K562 (cell line): ENCODE data around the gene ACOX1. TPM values are rescaled to one million over a fixed set of nuclear protein-coding genes. Genes with fewer than 3 reads are reported as not detected.

ENCODE experiments used
- CBX1 ChIP-seq: sonication (generic); IDR thresholded peaks from 2 replicates; pipeline ENCODE4 v1.6.1; 2016; ENCODE audit warnings: antibody characterized with exemption, low read depth, mild to moderate bottlenecking
- FOXP1 ChIP-seq: sonication (generic); formaldehyde crosslinking; IDR thresholded peaks from 2 replicates; pipeline ENCODE4 v1.8.0; 2022; ENCODE audit warnings: mild to moderate bottlenecking, missing genetic modification reagents
- KAT8 ChIP-seq: fragments of 450-650 bp; IDR thresholded peaks from 2 replicates; pipeline ENCODE4 v1.6.1; 2016; ENCODE audit warnings: low read depth, mild to moderate bottlenecking
- NEUROD1 ChIP-seq: fragments of 150-350 bp; IDR thresholded peaks from 2 replicates; pipeline ENCODE4 v1.6.1; 2014; ENCODE audit warnings: borderline replicate concordance, low read length, low read depth; ENCODE audit not compliant: partially characterized antibody
- PRMT5 ChIP-seq: sonication (generic); formaldehyde crosslinking; IDR thresholded peaks from 2 replicates; pipeline ENCODE4 v1.5.0; 2020; ENCODE audit warnings: missing genetic modification reagents
- PYGO2 ChIP-seq: fragments of 450-650 bp; IDR thresholded peaks from 2 replicates; pipeline ENCODE4 v1.6.1; 2016; ENCODE audit warnings: mild to moderate bottlenecking, missing genetic modification characterization, moderate library complexity, missing compliant biosample characterization
- RB1 ChIP-seq: fragments of 450-650 bp; IDR thresholded peaks from 2 replicates; pipeline ENCODE4 v1.6.1; 2017; ENCODE audit warnings: low read depth, mild to moderate bottlenecking
- RBM34 ChIP-seq: fragments of 200-400 bp; formaldehyde crosslinking; IDR thresholded peaks from 2 replicates; pipeline ENCODE4 v1.6.1; 2018; ENCODE audit warnings: low read length, borderline replicate concordance; ENCODE audit not compliant: insufficient read depth
- RFX7 ChIP-seq: fragments of 250-450 bp; sonication (Bioruptor Pico); IDR thresholded peaks from 2 replicates; pipeline ENCODE4 v1.5.1; 2021; ENCODE audit warnings: mild to moderate bottlenecking
- SOX6 ChIP-seq: fragments of 450-650 bp; IDR thresholded peaks from 2 replicates; pipeline ENCODE4 v1.6.1; 2014; ENCODE audit warnings: mild to moderate bottlenecking
- SRSF7 ChIP-seq: fragments of 200-400 bp; formaldehyde crosslinking; optimal IDR thresholded peaks from 2 replicates; pipeline ENCODE3; 2017; ENCODE audit warnings: mild to moderate bottlenecking, low read depth, low read length
- ZC3H11A ChIP-seq: IDR thresholded peaks from 2 replicates; pipeline ENCODE4 v1.6.1; 2012; ENCODE audit warnings: low read depth, low read length, improper control_type of control experiment
- ZNF253 ChIP-seq: fragments of 250-450 bp; sonication (Bioruptor Pico); conservative IDR thresholded peaks from 2 replicates; pipeline ENCODE4 v1.6.1; 2021; ENCODE audit warnings: mild to moderate bottlenecking
- ZNF668 ChIP-seq: fragments of 250-450 bp; sonication (Bioruptor Pico); IDR thresholded peaks from 2 replicates; pipeline ENCODE4 v1.8.0; 2022; ENCODE audit warnings: mild to moderate bottlenecking, inconsistent platforms
- polyA plus RNA-seq, 8 experiments: library from polyadenylated mRNA; depleted of rRNA in 4 of 8; stranded (reverse) in 5 of 8; unstranded in 3 of 8; fragments of >200 nt; fragmentation: Nextera tagmentation in 2 of 8; fragmentation: Illumina TruSeq in 1 of 8; extraction: Ambion mirVana in 2 of 8; extraction: Trizol in 1 of 8; gene quantifications; 2 replicates each; pipeline versions ENCODE4 v1.2.1 to v1.2.3, GENCODE V29; 2011 to 2014; ENCODE audit warnings: inconsistent platforms in 1 of 8, missing spikeins in 1 of 8
- total RNA-seq, 7 experiments: library from RNA; depleted of rRNA in 6 of 7; stranded (reverse); fragments of >200 nt in 6 of 7; fragmentation: Illumina TruSeq in 2 of 7; extraction: Trizol in 2 of 7; gene quantifications; 2 replicates each; pipeline versions ENCODE4 v1.2.1 to v1.2.3, GENCODE V29; 2011 to 2021; ENCODE audit warnings: low replicate concordance in 1 of 7
- TF ChIP-seq, protein P1 (sequence below): fragments of 150-350 bp; IDR thresholded peaks from 2 replicates; pipeline ENCODE4 v1.6.1; 2014; ENCODE audit warnings: low read depth, mild to moderate bottlenecking, low read length, borderline replicate concordance
- TF ChIP-seq, protein P2 (sequence below): fragments of 250-450 bp; sonication (Bioruptor Pico); IDR thresholded peaks from 2 replicates; pipeline ENCODE4 v1.9.0; 2021; ENCODE audit warnings: mild to moderate bottlenecking
- TF ChIP-seq, protein P3 (sequence below), 2 experiments: fragments of 450-650 bp; formaldehyde crosslinking in 1 of 2; IDR thresholded peaks; 2 replicates each; pipeline versions ENCODE4 v1.4.0 to v1.6.1; 2014 to 2020; ENCODE audit warnings: mild to moderate bottlenecking in 2 of 2, borderline replicate concordance in 1 of 2, low read depth in 1 of 2

ACOX1 gene
- total and polyA plus RNA-seq, 9 of the 15 experiments (the other 6 are each of a cell fraction or from before 2014, with no cell fraction given): 7.8 to 24.1 (median 14.5) TPM

DNA sequence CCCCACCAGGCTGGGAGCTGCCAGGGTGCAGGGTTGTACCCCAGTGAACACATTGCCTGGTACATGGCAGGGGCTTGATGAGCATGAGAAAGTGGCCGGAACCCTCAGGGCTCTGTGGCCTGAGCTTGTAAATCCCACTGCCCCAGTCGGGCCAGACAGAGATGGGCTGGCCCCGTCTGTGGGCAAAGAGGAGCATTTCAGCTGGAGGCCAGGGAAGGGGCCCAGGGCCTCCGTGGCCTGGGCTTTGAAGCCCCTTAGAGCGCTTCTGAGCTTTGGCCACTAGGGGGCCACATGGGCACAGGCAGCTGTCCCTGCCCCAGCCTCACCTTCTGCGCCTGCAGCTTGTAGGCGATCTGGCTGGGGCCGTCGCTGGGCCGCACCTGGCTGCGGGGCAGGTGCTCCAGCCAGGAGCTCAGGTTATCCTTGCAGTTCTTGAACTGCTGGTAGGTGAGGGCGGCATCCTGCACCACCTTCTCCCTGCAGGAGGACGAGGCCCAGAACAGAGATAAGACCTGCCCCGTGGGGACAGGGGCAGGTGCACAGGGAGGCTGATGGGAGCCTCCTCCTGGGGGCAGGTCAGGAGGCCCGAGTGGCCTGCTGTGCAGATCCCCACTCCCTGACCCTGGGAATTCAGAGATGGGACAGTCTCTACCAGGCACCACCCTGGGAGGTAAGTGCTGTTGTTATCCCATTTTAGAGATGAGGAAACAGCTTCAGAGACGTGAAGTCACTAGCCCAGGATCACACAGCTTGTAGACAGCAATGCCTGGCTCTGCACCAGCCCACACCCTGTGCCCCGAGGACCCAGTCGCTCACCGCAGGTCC, 35.3 kb upstream of the ACOX1 start (continued):
- TF ChIP-seq, protein P1, sequence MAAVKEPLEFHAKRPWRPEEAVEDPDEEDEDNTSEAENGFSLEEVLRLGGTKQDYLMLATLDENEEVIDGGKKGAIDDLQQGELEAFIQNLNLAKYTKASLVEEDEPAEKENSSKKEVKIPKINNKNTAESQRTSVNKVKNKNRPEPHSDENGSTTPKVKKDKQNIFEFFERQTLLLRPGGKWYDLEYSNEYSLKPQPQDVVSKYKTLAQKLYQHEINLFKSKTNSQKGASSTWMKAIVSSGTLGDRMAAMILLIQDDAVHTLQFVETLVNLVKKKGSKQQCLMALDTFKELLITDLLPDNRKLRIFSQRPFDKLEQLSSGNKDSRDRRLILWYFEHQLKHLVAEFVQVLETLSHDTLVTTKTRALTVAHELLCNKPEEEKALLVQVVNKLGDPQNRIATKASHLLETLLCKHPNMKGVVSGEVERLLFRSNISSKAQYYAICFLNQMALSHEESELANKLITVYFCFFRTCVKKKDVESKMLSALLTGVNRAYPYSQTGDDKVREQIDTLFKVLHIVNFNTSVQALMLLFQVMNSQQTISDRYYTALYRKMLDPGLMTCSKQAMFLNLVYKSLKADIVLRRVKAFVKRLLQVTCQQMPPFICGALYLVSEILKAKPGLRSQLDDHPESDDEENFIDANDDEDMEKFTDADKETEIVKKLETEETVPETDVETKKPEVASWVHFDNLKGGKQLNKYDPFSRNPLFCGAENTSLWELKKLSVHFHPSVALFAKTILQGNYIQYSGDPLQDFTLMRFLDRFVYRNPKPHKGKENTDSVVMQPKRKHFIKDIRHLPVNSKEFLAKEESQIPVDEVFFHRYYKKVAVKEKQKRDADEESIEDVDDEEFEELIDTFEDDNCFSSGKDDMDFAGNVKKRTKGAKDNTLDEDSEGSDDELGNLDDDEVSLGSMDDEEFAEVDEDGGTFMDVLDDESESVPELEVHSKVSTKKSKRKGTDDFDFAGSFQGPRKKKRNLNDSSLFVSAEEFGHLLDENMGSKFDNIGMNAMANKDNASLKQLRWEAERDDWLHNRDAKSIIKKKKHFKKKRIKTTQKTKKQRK: no peak
- TF ChIP-seq ZNF253 (CRISPR knock-in tag): no peak
- TF ChIP-seq, protein P2, sequence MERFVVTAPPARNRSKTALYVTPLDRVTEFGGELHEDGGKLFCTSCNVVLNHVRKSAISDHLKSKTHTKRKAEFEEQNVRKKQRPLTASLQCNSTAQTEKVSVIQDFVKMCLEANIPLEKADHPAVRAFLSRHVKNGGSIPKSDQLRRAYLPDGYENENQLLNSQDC (CRISPR knock-in tag): no peak
- TF ChIP-seq ZC3H11A: no peak
- no peak for TF ChIP-seq SOX6
- no peak for TF ChIP-seq RBM34
- no peak for TF ChIP-seq SRSF7
- TF ChIP-seq FOXP1: no peak
- TF ChIP-seq NEUROD1: peak; percentile 31
- no peak for TF ChIP-seq ZNF668 (CRISPR knock-in tag)
- TF ChIP-seq RFX7 (CRISPR knock-in tag): no peak
- TF ChIP-seq PYGO2 (tag): no peak
- TF ChIP-seq CBX1: no peak
- peak; percentile 76; the same call in 1 of the 2 replicates for TF ChIP-seq RB1
- no peak for TF ChIP-seq KAT8
- no peak for TF ChIP-seq PRMT5
- TF ChIP-seq, protein P3, sequence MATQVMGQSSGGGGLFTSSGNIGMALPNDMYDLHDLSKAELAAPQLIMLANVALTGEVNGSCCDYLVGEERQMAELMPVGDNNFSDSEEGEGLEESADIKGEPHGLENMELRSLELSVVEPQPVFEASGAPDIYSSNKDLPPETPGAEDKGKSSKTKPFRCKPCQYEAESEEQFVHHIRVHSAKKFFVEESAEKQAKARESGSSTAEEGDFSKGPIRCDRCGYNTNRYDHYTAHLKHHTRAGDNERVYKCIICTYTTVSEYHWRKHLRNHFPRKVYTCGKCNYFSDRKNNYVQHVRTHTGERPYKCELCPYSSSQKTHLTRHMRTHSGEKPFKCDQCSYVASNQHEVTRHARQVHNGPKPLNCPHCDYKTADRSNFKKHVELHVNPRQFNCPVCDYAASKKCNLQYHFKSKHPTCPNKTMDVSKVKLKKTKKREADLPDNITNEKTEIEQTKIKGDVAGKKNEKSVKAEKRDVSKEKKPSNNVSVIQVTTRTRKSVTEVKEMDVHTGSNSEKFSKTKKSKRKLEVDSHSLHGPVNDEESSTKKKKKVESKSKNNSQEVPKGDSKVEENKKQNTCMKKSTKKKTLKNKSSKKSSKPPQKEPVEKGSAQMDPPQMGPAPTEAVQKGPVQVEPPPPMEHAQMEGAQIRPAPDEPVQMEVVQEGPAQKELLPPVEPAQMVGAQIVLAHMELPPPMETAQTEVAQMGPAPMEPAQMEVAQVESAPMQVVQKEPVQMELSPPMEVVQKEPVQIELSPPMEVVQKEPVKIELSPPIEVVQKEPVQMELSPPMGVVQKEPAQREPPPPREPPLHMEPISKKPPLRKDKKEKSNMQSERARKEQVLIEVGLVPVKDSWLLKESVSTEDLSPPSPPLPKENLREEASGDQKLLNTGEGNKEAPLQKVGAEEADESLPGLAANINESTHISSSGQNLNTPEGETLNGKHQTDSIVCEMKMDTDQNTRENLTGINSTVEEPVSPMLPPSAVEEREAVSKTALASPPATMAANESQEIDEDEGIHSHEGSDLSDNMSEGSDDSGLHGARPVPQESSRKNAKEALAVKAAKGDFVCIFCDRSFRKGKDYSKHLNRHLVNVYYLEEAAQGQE (IDR thresholded peaks at IDR 0.05; ENCODE audit: borderline replicate concordance): peak; percentile 73
- TF ChIP-seq, protein P3 (CRISPR knock-in tag; IDR thresholded peaks at IDR 0.05; ENCODE audit: low read depth): no peak
